HCT116 (cell line): Measurements from ENCODE around the gene AFAP1L1.

Experiments
- RAD21 ChIP-seq: IDR thresholded peaks from 2 replicates; pipeline ENCODE4 v1.6.1; 2012; ENCODE audit warnings: low read depth, mild to moderate bottlenecking
- SIN3A ChIP-seq: IDR thresholded peaks from 2 replicates; pipeline ENCODE4 v1.6.1; 2012; ENCODE audit warnings: low read depth
- ZNF274 ChIP-seq: fragments of 200-500 bp; sonication (Bioruptor generic); IDR thresholded peaks from 2 replicates; pipeline ENCODE4 v1.6.1; 2014; ENCODE audit warnings: mild to moderate bottlenecking, low read depth, low read length, inconsistent platforms

- TF ChIP-seq ZNF274 (no peak), RAD21 (no peak), SIN3A (no peak)
These were observed 27.9 kb downstream of the AFAP1L1 start for GRCh38 chr5:149299451-149300054.
